Right atrium auricular region (tissue), 2 donors: ENCODE measurements around the gene C10orf71. TPM values are rescaled to one million over a fixed set of nuclear protein-coding genes. Genes with fewer than 3 reads are reported as not detected.

Source experiments
- DNase-seq: peaks from one replicate; pipeline ENCODE4 v3.0.0-alpha.2; 2019; ENCODE audit warnings: low spot score
- H3K27ac ChIP-seq, 2 donors: fragments of 200-600 bp; sonication (generic); 1 replicate in 1 of 2; 2 replicates in 1 of 2; pipeline ENCODE4 v1.5.1; 2016 to 2019
- H3K27me3 ChIP-seq, 2 donors: fragments of 200-600 bp; sonication (generic); one replicate each; pipeline versions ENCODE4 v1.5.1 to v1.6.0; 2017 to 2019
- H3K36me3 ChIP-seq: fragments of 200-600 bp; sonication (generic); one replicate; pipeline ENCODE4 v1.5.1; 2016
- H3K4me1 ChIP-seq, 2 donors: fragments of 200-600 bp; sonication (generic); one replicate each; pipeline versions ENCODE4 v1.5.1 to v1.6.0; 2017 to 2019
- H3K4me3 ChIP-seq, 2 donors: fragments of 200-600 bp; sonication (generic); 1 replicate in 1 of 2; 2 replicates in 1 of 2; pipeline ENCODE4 v1.5.1; 2017 to 2019; ENCODE audit warnings: mild to moderate bottlenecking in 1 of 2, moderate library complexity in 1 of 2
- H3K9me3 ChIP-seq, 2 donors: fragments of 200-600 bp; sonication (generic); one replicate each; pipeline ENCODE4 v1.5.1; 2019
- total RNA-seq, 2 donors: library from RNA; depleted of rRNA; stranded (reverse); fragments of >200 nt; gene quantifications; one replicate each; pipeline ENCODE4 v1.1.0, GENCODE V29; 2016
- TF ChIP-seq, protein P1 (sequence below), 2 donors: fragments of 200-600 bp; sonication (generic); IDR thresholded peaks; one replicate each; pipeline ENCODE4 v1.5.1; 2019; ENCODE audit warnings: antibody characterized with exemption in 2 of 2

Gene C10orf71
- total RNA-seq, 2 donors from 2014 or later = 34.9 to 48.2 TPM

DNA sequence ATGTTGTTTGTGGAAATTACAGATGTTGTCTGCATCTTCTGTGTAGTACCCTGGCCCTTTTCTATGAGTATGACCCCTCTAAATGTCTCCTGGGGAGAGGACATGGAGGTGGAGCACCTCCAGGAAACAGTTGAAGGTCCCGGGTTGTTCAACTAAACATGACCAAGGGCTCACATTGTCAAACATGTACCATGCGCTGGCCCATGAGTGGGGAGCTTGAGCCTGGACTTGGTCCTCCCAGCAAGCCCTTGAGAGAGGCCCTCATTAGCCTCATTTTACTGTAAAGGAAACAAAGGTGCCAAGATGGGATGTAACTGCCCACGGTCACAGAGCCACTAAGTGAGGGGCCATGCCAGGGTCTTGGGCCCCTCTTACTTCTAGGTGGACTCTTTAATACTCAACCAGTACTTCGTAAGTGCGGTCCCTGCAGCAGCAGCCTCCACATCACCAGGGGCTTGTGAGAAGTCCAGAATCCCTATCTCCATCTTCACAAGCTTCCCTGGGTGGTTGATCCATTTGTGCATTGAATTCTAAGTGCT is 31.2 kb downstream of the C10orf71 start:
- no peaks in the 10 kb centered on the region for H3K27me3 ChIP-seq
- peak; percentile 18 for DNase-seq
- H3K9me3 ChIP-seq = no peaks in the 10 kb centered on the region
- TF ChIP-seq, protein P1, sequence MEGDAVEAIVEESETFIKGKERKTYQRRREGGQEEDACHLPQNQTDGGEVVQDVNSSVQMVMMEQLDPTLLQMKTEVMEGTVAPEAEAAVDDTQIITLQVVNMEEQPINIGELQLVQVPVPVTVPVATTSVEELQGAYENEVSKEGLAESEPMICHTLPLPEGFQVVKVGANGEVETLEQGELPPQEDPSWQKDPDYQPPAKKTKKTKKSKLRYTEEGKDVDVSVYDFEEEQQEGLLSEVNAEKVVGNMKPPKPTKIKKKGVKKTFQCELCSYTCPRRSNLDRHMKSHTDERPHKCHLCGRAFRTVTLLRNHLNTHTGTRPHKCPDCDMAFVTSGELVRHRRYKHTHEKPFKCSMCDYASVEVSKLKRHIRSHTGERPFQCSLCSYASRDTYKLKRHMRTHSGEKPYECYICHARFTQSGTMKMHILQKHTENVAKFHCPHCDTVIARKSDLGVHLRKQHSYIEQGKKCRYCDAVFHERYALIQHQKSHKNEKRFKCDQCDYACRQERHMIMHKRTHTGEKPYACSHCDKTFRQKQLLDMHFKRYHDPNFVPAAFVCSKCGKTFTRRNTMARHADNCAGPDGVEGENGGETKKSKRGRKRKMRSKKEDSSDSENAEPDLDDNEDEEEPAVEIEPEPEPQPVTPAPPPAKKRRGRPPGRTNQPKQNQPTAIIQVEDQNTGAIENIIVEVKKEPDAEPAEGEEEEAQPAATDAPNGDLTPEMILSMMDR (IDR thresholded peaks at IDR 0.05) = no peak
- no peak overlapping the region for H3K27ac ChIP-seq
- no peaks in the 10 kb centered on the region for H3K36me3 ChIP-seq
- H3K4me1 ChIP-seq = no peaks in the 10 kb centered on the region
- H3K4me3 ChIP-seq = no peak overlapping the region

GRCh38 chr10:49331431-49331830 is 32.5 kb downstream of the C10orf71 start:
- Histone ChIP-seq H3K27me3 (no peaks in the 10 kb centered on the region), H3K27ac (no peak overlapping the region), H3K4me1 (no peaks in the 10 kb centered on the region), H3K36me3 (no peaks in the 10 kb centered on the region), H3K9me3 (no peaks in the 10 kb centered on the region), H3K4me3 (no peak overlapping the region)
- no peak for DNase-seq
- TF ChIP-seq, protein P1 (IDR thresholded peaks at IDR 0.05) = no peak

- Histone ChIP-seq H3K36me3 (no peaks in the 10 kb centered on the region), H3K9me3 (no peaks in the 10 kb centered on the region), H3K27me3 (no peaks in the 10 kb centered on the region), H3K4me1 (no peaks in the 10 kb centered on the region), H3K4me3 (no peak overlapping the region), H3K27ac (no peak overlapping the region)
- TF ChIP-seq, protein P1 (IDR thresholded peaks at IDR 0.05) = no peak
- peak; percentile 21 for DNase-seq
These were observed 33.4 kb downstream of the C10orf71 start for GRCh38 chr10:49332333-49332732.

GRCh38 chr10:49332768-49333167 is 33.8 kb downstream of the C10orf71 start:
- Histone ChIP-seq H3K4me1 (no peaks in the 10 kb centered on the region), H3K9me3 (no peaks in the 10 kb centered on the region), H3K27me3 (no peaks in the 10 kb centered on the region), H3K27ac (no peak overlapping the region), H3K4me3 (no peak overlapping the region), H3K36me3 (no peaks in the 10 kb centered on the region)
- no peak for DNase-seq
- TF ChIP-seq, protein P1 (IDR thresholded peaks at IDR 0.05) = no peak

GRCh38 chr10:49333192-49333591 is 34.2 kb downstream of the C10orf71 start:
- Histone ChIP-seq H3K9me3 (no peaks in the 10 kb centered on the region), H3K27me3 (no peaks in the 10 kb centered on the region), H3K27ac (no peak overlapping the region), H3K4me1 (no peaks in the 10 kb centered on the region), H3K4me3 (no peak overlapping the region), H3K36me3 (no peaks in the 10 kb centered on the region)
- DNase-seq = no peak
- TF ChIP-seq, protein P1 (IDR thresholded peaks at IDR 0.05) = no peak

DNA sequence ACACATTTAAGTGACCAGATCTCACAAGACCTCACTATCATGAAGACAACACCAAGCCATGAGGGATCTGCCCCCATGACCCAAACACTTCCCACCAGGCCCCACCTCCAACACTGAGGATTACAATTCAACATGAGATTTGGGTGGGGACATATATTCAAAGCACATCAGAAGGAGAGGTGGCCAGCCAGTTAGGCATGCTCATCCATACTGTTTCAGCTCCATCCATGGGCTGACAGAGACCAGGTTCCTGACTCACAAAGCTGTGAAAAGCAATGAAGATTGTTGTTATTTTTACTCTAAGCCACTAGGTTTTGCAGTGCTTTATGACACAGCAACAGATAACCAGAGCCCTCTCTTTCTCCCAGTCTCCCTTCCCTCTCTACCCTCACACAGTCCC is 36.0 kb downstream of the C10orf71 start:
- Histone ChIP-seq H3K27ac (no peak overlapping the region), H3K36me3 (no peaks in the 10 kb centered on the region), H3K9me3 (no peaks in the 10 kb centered on the region), H3K4me1 (no peaks in the 10 kb centered on the region), H3K4me3 (no peak overlapping the region), H3K27me3 (no peaks in the 10 kb centered on the region)
- DNase-seq = no peak
- TF ChIP-seq, protein P1 (IDR thresholded peaks at IDR 0.05) = no peak
